Spleen (tissue), 7 donors: Measurements from ENCODE around the gene ELP4.

Source experiments
- POLR2A ChIP-seq, 3 donors: fragments of 450-650 bp; IDR thresholded peaks; one replicate each; pipeline ENCODE4 v1.5.1; 2017; ENCODE audit warnings: antibody characterized with exemption in 3 of 3, mild to moderate bottlenecking in 1 of 3
- POLR2AphosphoS5 ChIP-seq, 3 donors: sonication (generic); formaldehyde crosslinking; IDR thresholded peaks; one replicate each; pipeline ENCODE4 v1.5.1; 2017; ENCODE audit warnings: antibody characterized with exemption in 3 of 3
- TF ChIP-seq, protein P1 (sequence below), 11 experiments: fragments of 200-600 bp in 7 of 11; fragments of 450-650 bp in 4 of 11; sonication (generic) in 4 of 11; IDR thresholded peaks in 8 of 11; conservative IDR thresholded peaks in 3 of 11; 1 replicate in 7 of 11; 2 replicates in 4 of 11; pipeline versions ENCODE4 v1.4.0 to v1.8.0; 2016 to 2021; ENCODE audit warnings: antibody characterized with exemption in 11 of 11, inconsistent platforms in 4 of 11, mild to moderate bottlenecking in 1 of 11
- donor health status: DM: no; HTN: no; CAD: no; lungs with moderate emphysema.
- donor health status: DM: no; HTN: no; CAD: no.
- donor health status: DM: no; HTN: no; CAD: no.

DNA sequence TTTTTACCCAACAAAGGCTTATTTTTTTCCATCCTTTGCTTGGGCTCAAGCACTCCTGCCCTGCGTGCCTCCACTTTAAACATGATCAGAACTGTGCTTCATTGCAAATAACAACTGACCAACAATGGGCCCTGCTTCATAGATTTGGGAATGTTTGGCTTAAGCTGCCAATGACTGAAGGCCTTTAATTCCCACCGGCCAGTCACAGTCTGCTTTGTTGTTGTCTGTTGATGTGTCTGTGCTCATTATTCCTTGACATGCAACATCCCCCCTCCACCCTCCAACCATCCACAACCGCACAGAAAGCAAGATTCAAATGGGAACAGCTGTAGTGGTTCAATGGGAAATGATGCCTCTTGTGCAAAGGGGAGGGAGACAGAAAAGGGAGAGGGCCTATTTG is 278.5 kb downstream of the ELP4 start:
- no peak for TF ChIP-seq POLR2AphosphoS5 (IDR thresholded peaks at IDR 0.05)
- TF ChIP-seq, protein P1, sequence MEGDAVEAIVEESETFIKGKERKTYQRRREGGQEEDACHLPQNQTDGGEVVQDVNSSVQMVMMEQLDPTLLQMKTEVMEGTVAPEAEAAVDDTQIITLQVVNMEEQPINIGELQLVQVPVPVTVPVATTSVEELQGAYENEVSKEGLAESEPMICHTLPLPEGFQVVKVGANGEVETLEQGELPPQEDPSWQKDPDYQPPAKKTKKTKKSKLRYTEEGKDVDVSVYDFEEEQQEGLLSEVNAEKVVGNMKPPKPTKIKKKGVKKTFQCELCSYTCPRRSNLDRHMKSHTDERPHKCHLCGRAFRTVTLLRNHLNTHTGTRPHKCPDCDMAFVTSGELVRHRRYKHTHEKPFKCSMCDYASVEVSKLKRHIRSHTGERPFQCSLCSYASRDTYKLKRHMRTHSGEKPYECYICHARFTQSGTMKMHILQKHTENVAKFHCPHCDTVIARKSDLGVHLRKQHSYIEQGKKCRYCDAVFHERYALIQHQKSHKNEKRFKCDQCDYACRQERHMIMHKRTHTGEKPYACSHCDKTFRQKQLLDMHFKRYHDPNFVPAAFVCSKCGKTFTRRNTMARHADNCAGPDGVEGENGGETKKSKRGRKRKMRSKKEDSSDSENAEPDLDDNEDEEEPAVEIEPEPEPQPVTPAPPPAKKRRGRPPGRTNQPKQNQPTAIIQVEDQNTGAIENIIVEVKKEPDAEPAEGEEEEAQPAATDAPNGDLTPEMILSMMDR (IDR thresholded peaks at IDR 0.05 in 8 of 11, conservative IDR thresholded peaks at IDR 0.05 in 3 of 11) = no peak
- no peak for TF ChIP-seq POLR2A (IDR thresholded peaks at IDR 0.05)
